NK-92 (cell line): ENCODE data around the gene DNAJB9.

Experiments
- DNase-seq: peaks from one replicate; lab custom pipeline; 2025; ENCODE audit not compliant: unreplicated experiment; lab: John Stamatoyannopoulos, UW

The DNAJB9 gene

GRCh38 chr7:108604307-108605077 lies 34.8 kb downstream of the DNAJB9 start:
- no peak for DNase-seq

DNA sequence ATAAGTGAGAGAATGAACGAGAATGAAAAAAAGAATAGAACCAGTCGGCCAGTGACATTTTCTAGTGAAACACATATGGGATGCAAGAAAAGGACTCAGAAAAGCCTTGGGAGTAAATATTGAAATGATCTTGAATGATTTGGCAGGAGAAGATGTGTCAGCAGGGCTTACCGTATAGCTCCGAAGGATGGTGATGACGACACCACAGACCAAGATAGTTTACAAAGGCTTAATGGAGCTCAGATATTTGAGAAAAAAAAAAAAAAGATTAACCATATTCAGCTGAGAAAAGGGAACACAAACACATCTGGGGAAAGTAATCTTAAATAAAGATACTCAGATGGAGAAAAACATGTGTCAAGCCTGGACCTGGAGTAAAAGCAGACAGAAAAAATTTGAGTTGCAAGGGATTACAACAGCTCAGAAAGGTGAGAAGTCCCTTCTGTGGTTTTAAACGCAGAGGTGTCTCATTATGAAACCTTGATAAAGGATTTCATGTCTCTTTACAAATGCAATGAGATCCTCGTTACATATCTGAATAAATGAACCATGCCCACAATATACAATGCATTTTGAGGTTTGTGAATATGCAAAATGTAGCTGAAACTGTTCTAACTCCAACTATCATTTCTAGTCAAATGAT lies 36.0 kb downstream of the DNAJB9 start:
- no peak for DNase-seq

- no peak for DNase-seq
Measured at GRCh38 chr7:108609643-108610042, 40.0 kb downstream of the DNAJB9 start.

DNA sequence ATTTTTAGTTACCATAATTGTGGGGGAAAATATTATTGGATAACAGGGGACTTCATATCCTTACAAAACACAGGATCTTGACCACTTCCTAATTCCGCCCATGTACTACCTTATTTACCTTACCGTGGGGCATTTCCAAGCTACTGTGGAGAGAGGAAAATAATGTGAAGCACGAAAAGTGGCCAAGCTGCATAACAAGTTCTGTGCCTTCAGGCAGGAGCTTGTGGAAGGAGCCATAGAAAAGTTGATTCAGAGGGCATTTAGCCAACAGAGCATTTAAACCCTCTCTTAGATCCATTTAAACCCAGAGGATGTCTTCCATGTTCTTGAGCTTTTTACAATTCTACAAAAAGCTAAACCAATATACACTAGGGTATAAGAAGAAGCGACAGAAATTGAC lies 41.6 kb downstream of the DNAJB9 start:
- DNase-seq: no peak

GRCh38 chr7:108613147-108613948 lies 43.7 kb downstream of the DNAJB9 start:
- DNase-seq: no peak

DNA sequence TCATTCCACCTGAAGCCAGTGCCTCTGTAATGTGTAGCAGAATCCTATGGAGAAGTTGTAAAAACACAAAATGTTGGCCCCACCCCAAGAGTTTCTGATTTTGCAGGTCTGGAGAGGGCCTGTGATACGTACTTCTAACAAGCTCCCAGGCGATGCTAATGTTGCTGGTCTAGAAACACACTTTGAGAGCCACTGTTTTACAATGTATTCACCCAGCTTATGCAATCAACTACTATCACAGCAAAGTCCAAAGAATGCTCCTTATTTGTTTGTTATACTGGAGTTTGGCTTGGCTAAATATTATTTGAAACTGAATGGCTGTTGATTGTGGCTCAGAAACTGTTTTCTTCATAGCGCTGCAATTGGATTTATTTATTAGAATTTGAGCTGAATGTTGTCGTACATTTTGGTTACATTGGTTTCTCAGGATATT lies 44.3 kb downstream of the DNAJB9 start:
- no peak for DNase-seq

DNA sequence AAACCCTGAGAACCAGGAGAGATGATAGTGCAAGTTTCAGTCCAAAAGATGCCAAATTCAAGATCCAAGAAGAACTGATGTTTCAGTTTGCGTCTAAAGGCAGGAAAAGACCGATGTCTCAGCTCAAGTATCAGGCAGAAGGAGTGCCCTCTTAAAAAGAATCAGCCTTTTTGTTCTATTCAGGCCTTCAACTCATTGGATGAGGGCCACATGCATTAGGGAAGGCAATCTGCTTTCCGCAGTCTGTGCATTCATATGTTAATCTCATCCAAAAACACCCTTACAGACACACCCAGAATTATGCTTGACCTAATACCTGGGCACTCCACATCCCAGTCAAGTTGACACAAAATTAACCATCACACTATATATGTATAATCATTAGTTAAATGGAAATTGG lies 45.2 kb downstream of the DNAJB9 start:
- DNase-seq: no peak

DNA sequence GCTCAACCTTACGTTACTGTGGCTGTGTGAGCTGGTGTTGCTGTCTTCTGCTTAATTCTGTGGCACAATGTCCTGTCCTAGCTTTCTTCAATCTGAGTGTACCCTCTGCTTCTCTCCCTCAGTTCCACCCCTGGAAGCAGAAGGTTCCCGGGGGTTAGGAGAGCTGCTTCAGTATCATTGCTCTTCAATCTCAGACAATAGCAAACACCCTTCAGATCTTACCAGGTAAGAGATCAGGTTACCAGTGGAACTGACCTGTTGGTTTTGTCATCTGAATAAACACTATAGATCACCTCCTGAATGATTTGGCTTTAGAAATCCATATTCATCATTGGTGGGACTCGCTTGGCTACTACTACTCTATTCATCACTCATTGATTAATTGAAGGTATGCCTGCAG lies 48.4 kb downstream of the DNAJB9 start:
- DNase-seq: no peak

GRCh38 chr7:108623220-108623619 lies 53.5 kb downstream of the DNAJB9 start:
- DNase-seq: no peak
